GM12801 (cell line): Measurements from ENCODE around the gene ARID3B.

ENCODE experiments used
- CTCF ChIP-seq: IDR thresholded peaks from one replicate; pipeline ENCODE4 v1.5.1; 2011; ENCODE audit warnings: control low read depth; ENCODE audit not compliant: insufficient read length; ENCODE audit errors: extremely low read depth

Gene ARID3B

GRCh38 chr15:74643665-74644204, 102.7 kb downstream of the ARID3B start:
- no peak for TF ChIP-seq CTCF

DNA sequence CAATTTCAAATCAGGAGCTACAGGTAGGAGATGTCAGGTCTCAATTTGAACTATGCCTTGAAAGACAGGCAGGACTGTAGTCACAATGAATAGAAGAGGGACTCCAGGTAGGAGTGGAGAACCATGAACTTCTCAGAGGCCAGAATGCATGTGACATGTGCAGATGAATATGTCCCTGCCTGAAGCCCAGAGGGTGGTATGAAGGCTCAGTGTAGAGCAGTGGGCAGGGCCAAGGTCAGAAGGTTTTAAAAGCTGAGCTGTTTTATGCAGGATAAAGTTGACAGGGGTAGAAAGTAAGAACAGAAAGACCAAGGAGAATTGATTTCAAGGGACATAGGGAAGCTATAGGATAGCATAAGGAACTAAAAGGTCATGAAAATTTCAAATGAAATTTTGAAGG, 105.5 kb downstream of the ARID3B start:
- TF ChIP-seq CTCF: no peak
